ENCODE data around the gene RHD.
"Not testable (repeated sequence)": the region's sequence is repeated elsewhere in the genome, so short reads cannot be mapped to it uniquely, and the experiment has no call there.

The RHD gene

GRCh38 chr1:25309085-25309484, 36.8 kb downstream of the RHD start:
- not testable (repeated sequence) for DNase-seq

GRCh38 chr1:25309486-25309885, 37.2 kb downstream of the RHD start:
- not testable (repeated sequence) for DNase-seq

DNA sequence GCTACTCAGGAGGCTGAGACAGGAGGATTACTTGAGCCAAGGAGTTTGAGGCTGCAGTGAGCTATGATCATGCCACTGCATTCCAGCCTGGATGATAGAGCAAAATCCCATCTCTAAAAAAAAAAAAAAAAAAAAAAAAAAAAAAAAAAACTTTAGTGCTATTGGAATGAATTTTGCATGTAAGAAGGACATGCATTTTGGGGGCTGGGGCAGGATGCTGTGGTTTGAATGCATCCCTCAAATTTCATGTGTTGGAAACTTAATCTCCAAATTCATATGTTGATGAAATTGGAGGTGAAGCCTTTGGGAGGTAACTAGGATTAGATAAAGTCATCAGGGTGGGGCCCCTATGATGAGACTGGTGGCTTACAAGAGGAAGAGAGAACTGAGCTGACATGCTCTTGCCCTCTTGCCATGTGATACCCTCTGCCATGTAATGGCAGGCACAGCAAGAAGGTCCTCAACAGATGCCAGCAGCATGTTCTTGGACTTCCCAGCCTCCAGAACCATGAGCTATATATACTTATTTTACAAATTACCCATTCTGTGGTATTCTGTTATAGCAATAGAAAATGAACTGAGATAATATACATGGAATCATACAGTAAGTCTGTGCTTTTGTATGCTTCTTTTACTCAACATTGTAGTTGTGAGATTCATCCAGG, 40.6 kb downstream of the RHD start:
- not testable (repeated sequence) for DNase-seq

DNA sequence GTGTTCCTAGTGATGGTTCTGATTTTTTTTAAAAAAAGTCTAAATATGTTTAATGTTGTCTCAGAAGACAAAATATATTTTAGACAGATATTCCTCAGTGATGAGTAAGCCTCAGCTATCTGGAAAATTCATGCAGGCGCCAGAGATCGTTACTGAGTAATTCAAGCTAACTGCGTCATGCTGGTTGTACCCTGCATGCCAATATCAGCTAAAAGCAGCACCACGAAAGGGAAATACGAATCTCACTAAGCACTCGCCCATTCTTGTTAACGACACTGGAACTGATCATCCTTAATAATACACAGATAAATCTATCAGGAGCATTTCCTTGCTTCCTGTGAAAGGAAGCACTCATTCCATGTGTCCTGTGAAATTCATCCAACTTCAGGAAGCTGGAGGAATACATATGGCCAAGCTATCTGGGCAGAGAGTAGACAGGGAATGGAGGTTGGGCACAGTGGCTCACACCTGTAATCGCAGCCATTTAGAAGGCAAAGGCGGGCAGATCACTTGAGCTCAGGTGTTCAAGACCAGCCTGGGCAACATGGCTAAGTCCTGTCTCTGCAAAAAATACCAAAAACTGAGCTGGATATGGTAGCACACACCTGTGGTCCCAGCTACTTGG, 48.1 kb downstream of the RHD start:
- not testable (repeated sequence) for DNase-seq

GRCh38 chr1:25322127-25322526, 49.8 kb downstream of the RHD start:
- DNase-seq, result not testable (repeated sequence)

DNA sequence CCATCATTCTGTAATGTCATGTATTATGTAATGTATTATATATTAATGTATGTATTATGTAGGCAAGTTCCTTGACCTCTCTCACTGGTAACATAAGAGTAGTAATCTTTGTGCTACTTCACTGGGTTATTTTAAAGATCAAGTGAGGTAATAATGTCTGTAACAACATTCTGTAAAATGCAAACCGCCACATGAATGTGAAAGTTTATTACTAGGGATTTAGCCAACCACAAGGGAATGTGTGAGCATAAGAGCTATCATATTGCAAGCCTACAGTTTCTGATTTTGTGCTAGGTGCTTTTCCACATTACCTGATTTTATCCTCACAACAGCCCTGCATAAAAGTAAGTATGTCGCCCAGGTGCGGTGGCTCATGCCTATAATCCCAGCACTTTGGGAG, 52.1 kb downstream of the RHD start:
- DNase-seq, result not testable (repeated sequence)

DNA sequence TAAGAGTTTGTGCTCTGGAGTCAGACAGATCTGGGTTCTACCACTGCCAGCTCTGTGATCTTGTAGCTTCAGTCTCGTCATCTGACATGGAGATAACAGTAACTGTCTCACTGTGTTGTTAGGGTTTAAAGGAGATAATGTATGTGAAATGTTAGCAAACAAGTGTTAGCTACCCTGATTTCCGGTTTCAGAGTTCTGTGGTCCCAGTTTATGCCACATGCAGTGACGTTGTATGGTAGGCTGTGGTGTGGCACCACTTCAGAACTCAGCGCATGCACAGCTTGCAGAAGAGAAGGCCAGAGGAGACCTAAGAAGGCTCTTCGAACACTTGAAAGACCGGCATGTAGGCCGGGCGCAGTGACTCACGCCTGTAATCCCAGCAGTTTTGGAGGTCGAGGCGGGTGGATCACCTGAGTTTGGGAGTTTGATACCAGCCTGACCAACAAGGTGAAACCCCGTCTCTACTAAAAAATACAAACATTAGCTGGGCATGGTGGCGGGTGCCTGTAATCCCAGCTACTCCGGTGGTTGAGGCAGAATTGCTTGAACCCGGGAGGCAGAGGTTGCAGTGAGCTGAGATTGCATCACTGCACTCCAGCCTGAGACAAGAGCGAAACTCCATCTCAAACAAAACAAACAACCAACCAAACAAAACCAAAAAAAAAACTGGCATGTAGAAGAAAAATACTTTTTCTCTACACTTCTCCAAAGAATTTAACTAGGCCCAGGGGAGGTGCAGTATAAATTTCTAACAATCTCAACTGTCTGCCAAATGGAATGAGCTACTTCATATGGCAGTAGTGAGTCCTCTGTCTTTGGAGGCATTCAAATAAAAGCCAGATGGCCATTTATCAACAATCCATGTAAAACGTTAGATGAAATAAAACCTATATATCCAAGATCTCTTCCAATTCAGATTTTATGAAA, 55.8 kb downstream of the RHD start:
- not testable (repeated sequence) for DNase-seq

DNA sequence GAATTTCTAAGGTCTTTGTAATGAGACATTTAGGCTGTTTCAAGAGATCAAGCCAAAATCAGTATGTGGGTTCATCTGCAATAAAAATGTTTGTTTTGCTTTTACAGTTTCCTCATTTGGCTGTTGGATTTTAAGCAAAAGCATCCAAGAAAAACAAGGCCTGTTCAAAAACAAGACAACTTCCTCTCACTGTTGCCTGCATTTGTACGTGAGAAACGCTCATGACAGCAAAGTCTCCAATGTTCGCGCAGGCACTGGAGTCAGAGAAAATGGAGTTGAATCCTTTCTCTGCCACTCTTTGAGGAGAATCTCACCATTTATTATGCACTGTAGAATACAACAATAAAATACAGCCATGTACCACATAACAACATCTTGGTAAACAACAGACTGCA, 56.5 kb downstream of the RHD start:
- DNase-seq, result not testable (repeated sequence)

DNA sequence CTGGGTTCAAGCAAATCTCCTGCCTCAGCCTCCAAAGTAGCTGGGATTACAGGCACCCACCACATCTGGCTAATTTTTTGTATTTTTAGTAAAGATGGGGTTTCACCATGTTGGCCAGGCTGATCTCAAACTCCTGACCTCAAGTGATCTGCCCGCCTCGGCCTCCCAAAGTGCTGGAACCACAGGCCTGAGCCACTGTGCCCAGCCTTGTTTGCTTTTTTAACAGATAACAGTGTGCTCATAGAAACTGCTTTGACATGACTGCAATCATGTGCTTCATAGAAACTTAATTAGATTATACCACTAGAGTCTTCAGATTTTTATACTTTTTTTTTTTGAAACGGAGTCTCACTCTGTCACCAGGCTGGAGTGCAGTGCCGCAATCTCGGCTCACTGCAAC, 57.0 kb downstream of the RHD start:
- not testable (repeated sequence) for DNase-seq

DNA sequence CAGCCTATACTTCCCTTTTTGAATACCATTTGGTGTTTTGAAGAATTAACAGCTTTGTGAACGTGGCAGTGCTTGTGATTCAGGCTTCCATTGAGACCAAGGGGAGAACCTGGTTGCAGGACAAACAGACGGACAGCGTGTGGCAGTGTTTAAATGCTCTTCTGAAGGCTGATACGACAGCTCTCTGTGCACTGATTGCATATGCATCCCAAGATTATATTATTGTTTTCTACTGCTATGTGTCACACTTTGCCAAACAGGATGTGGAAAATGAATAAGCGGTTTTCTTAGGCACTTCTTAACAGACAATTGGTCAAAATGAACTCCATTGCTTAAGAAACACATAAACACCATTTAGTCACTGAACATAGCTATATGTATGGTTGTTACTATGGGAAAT, 57.6 kb downstream of the RHD start:
- not testable (repeated sequence) for DNase-seq

DNA sequence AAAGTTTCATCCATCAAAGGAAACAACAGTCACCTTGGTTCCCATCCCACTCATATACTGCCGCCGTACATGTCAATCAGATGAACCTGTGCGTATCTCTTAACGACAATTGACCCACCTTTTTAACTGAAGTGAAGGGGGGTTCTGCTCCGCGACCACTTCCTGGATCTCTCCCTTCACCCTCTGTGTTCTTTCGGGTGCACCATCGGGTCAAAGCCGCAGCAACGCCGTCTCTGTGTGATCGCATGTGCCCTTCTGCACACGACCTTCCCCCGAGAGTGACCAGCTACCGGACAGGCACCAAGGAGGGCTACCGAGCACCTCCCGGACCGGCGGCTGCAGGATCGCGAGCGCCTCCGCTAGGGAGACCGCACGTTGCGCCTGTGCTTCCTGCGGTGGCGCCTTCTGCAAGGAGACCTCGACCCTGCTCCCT, 64.6 kb downstream of the RHD start:
- not testable (repeated sequence) for DNase-seq

GRCh38 chr1:25337483-25338187, 65.3 kb downstream of the RHD start:
- DNase-seq, result peak; percentile 37

DNA sequence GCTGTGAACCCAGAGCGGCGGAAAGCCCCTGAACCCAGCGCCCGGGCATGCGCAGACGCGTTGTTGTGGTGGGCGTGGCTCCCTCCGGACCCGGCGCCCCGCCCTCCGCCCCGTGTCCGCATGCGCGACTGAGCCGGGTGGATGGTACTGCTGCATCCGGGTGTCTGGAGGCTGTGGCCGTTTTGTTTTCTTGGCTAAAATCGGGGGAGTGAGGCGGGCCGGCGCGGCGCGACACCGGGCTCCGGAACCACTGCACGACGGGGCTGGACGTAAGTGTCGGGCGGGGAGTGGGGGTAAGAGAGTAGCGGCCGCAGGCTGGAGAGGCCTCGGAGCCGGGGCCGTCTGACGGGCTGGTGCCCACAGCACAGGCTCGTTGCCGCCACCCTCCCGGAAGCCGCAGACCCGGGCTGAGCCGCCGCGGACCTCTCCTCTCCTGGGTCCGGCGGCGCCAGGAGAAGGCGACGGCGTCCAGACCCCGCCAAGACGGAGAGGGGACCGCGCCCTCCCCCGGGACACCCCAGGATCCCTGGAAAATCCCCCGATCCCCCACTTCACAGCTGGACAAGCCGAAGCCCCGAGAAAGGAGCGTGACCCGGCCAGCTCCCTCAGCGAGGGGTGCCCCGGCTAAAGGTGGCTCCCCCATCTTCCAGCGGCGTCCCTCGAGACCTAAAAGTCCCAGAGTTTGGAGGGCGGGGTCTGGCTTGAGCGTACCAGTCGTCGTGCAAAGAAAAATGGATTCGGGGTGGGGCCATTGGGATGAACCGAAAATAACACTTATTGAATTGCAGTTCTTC, 66.1 kb downstream of the RHD start, which contains the start of gene TMEM50A:
Gene TMEM50A, plus strand, starts transcription at position 147 of the 794 bp plus-strand sequence. CDS start 2,153 bp downstream, outside the sequence.
- peak; percentile 89 for DNase-seq

GRCh38 chr1:25338986-25339385, 66.7 kb downstream of the RHD start:
- DNase-seq, result no peak

- DNase-seq, result no peak
Observed at GRCh38 chr1:25341746-25342145, 69.4 kb downstream of the RHD start.

DNA sequence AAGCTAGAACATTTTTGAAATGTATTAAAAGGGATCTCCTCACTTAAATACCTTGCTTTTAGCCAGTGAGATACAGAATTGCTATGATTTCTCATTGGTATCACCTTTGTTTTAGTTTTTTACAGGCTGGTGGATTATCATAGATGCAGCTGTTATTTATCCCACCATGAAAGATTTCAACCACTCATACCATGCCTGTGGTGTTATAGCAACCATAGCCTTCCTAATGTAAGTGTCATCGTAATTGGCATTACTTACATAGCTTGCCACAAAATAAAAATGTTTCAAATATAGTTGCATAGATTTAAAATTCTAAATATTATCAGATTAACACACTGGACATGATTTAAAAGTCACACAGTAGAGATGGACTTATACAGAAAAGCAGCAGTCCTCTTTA, 70.5 kb downstream of the RHD start:
- DNase-seq, result no peak

- DNase-seq, result no peak
Observed at GRCh38 chr1:25343872-25344271, 71.6 kb downstream of the RHD start.

- DNase-seq, result no peak
Observed at GRCh38 chr1:25347556-25347955, 75.2 kb downstream of the RHD start.

GRCh38 chr1:25349606-25350005, 77.3 kb downstream of the RHD start:
- no peak for DNase-seq

DNA sequence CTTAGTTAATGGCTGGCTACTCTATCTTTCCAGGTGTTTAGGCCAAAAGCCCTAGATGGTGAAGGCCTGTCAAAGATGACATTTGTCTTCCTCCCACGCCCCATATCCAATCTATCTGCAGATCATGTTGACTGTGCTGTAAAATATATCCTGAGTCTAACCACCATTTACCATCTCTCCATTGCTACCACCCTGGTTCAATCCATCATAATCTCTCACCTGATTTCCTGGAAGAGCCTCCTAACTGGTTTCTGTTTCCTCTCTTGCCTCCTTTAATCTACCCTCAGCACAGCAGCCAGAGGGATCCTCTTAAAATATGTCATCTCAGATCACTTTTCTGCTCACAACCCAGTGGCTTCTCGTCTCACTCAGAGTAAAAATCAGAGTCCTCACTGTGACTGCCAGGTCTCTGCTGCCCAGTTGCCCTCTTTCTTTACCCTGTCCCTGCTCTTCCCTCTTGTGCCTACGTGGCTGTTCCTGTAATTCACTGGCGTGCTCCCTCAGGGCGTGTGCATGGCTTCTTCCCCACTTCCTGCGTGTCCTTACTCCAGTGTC, 83.6 kb downstream of the RHD start:
- DNase-seq, result no peak

GRCh38 chr1:25356441-25356840, 84.1 kb downstream of the RHD start:
- DNase-seq, result no peak

All from activated gamma-delta T cell (primary cell).